NOMO-1 (cell line): ENCODE results near the gene DDR2.

Source experiments
- DNase-seq, 2 experiments: peaks; one replicate each; lab custom pipeline; 2025; ENCODE audit not compliant: unreplicated experiment in 2 of 2; lab: John Stamatoyannopoulos, UW

The DDR2 gene

DNA sequence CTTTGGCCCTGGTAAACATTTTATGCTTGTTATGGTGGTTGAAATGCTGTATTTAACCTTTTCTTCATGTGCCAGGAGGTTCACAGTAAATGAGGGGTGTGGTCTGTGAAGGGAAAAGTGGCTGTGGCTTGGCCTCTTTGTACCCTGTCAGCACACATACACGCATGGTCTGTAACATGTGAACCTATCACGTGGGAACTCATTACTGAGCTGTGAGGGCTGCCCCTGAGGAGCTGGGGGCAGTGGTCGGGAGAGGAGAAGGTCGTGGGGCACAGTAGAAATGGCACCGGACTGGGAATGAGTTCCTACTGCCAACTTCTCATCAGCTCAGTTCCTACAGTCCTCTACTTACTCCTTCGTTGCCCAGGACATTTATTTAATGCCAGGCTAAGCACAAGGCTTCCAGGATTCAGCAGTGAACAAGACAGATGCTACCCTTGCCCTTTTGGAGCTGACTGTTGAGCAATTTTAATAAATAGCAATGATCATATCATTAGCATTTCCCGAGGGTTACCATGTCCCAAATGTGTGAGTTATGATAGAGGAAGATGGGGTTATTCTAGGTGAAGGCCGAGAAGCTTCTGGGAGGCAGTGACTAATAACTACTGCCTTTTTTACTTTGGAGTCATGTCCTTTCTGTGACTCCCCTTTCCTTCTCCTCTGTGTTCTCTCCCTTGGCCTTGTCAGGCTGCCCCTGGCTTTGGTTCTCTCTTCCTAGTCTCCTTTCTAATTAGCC is 38.8 kb downstream of the DDR2 start:
- DNase-seq: no peak

DNA sequence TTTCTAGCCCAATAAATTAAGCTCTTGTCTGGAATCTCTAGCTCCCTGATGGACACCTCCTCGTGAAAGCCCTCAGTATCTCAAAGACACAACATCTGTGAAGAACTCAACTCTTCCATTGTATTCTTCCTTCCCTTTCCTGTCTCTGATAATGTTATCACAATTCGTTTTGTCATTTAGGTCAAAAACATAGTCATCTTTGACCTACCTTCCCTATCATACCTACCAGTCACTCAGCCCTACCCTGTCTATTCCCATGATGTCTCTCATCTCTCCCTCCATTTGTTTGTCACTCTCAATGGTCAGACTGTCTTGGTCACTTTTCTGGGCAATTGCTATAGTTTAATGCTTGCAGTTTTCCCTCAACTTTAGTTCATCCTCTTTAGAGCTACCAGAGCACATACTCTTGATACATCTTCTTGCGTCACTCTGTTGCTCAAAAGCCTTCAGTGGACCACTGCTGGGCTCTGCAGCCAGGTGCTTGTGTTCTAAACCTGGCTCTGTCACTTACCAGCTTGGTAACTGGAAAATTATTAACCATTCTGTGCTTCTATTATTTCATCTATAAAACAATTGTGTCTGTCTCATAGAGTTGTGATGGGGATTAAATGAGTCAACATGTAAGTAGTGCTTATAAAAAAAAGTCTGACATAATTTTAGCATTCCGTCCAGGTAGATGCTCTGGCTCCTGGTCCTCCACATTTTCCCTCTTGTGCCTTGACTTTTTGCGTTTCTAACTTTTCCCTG is 39.6 kb downstream of the DDR2 start:
- DNase-seq: no peak

DNA sequence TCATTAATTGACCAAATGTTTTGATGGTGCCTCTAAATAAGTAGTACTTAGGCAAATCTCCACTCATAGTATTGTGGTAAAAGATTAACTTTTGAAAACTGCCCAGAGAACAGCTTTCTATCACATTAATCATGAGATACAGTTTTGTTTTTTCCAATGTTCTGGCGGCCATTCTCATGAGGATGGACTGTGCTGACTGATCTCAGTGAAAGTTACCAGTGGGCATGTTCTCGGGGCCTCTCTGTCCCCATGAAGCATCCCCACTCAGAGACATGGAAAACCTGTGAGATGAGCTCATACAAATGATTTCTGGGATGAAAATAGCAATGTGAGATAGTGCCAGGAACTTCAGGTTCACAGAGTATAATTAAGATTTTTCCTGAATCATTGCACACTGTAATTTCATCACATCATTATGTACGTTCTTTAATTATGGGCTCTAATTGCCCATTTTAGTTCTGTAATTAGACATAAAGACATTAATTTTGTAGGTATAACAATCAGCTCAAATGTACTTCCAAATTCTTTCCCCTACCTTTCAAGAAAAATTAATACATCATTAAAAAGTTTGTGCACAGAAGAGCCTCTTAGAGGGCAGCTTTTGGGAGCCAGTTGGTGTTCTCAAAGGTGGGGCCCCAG is 40.5 kb downstream of the DDR2 start:
- no peak for DNase-seq

DNA sequence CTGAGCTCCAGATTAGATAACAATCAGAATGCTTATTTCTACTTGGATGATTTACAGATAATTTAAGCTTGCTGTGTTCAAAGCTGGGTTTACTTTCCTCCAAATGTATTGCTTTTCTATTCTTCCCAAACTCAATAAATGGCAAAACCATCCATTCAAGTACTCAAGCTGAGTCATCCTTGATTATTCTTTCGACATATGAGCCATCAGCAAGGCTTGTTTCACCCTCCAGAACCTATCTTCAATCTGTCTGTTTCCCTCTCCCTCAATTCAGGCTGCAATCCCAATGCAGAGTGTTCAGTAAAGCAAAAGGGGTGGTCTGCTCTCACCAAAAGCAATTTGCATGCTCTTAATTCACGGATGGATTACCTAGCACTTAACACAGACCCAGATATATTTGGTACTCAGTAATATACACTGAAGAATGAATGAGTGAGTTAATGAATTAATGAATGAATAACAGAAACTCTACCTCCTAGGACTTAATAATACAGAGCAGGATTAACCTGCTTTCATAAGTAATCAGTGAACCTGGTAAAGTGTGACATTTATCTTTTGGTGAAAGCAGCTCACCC is 41.9 kb downstream of the DDR2 start:
- DNase-seq: no peak

DNA sequence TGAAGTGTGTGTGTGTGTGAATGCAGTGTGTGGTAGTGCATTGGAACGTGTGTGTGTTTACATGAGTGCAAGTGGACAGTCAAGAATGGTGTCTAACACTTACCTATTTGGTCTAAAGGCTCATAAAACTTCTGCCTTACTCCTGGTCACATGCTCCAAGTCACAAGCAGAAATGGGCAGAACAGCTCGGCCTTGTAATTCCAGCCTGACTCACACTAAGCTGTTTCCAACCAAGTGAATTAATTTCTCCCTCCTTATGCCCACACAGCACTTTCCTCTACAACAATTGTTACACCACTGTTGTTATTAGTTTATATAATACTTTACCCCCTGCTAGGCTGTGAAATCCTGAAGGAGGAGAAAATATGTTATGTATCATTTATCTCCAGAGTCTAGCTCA is 43.8 kb downstream of the DDR2 start:
- DNase-seq: no peak

DNA sequence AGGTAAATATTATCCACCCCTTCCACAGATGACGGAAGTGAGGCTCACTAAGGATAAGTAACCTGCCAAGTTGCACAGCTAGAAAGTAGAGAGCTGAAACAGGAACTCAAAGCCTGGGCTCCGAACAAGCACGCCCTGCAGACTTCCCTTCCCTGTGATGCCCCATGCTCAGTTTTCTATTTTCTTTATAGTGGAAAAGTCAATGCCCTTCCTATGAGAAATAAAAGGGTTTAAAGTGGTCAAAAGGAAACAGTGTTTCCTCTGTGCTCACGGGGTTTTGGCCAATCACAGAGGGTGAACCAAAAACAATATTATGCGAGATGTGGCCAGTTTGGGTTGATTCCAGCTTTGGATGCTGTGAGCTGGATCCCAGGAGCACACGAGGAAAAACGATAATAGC is 44.5 kb downstream of the DDR2 start:
- DNase-seq: no peak

DNA sequence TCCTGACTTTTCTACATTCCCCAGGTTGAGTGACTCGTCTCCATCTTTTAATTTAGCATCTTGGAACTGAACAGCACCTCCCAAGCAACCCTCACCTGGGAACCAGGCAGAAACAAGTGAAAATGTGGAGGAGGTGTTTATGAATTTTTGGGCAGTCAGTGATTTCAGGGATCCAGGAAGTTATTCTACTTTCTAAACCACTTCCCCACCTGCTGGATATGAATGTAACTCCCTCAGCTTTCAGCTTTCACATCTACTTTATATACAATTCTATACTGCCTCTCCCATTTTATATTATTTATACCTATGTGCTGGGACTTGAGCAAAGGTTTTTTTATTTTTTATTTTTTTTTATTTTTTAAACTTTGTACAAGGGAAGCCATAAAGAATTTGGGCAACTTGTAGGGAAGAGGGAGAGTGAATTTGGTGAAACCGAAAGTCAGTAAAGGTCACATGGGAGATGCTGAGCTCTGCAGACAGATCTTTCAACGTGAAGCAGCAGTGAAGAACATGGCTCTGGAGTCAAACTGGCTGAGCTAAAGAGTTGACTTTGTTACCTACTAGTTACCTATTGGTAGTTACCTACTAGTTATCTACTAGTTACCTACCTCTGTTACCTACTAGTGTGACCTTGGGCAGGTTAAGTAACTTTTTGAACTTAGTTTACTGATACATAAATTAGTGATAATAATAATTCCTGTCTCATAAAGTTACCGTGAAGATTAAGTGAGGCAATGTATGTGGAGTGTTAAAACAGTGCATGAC is 45.5 kb downstream of the DDR2 start:
- no peak for DNase-seq

DNA sequence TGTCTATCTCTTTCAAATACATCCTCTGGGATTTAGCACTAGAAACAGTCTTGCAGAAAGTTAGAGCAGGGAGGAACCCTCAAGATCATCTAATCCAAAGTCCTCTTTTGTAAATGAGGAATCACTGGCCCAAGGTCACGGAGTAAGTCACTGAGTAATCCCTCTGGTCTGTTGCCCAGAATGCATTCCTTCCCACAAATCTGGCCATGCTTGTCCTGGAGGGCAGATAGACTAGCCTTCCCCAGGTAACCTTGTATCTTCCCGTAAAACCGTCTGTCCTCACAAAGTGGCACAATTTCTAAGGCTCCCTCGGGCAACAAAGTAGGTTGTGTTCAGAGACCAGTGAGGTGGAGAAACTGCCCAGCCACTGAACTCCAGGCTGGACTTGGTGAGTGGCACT is 46.2 kb downstream of the DDR2 start:
- DNase-seq: no peak

DNA sequence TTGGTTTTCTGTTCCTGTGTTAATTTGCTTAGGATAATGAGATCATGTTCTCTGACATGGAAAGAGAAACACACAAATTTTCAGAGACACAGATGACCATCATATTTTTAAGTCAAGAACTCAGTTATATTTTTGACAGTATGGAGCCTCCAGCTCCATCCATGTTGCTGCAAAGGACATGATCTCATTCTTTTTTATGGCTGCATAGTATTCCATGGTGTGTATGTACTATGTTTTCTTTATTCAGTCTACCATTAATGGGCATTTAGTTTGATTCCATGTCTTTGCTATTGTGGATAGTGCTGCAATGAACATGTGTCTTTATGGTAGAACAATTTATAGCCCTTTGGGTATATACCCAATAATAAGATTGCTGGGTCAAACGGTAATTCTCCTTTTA is 47.0 kb downstream of the DDR2 start:
- DNase-seq: no peak

DNA sequence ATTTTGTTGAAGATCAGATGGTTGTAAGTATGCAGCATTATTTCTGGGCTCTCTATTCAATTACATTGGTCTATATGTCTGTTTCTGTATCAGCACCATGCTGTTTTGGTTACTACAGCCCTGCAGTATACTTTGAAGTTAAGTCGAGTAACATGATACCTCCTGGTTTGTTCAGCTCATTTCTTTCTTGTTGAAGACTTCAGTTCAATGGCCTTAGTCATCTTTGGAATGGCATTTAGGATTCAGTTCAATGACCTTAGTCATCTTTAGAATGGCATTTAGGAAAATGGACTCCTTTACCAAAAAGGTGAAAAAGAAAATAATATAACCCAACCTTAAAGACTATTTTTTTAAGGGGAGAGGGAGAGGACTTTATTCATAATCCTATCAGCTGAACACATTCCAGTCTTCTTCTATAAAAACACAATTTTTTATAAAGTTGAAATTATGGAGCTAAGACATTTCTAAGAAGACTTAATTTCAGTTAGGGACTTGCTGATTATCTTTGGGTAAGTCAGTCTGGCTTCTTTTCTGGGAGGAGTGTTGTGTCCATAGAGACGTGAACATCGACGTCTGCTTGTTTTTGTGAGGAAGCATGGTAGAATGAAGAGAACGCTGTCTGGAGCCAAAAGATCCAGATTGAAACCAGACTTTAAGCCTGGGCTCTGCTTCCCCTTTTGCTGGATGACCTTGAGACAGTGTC is 48.3 kb downstream of the DDR2 start:
- peak in 1 of 2 experiments; percentile 11 for DNase-seq

DNA sequence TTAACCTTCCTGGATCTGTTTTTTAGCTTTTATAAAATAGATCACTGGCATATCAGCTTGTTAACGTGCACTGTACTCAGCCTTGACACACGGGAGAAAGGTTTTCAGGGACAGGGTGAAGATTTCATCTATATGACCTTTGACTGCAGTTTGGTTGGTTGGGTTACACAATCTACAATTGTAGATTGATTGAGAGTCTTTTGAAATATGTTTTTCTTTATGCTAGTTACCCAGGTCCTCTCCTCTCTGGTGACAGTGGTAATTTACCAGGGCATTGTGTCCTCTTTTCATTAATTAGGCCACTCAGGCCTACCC is 48.8 kb downstream of the DDR2 start:
- no peak for DNase-seq

DNA sequence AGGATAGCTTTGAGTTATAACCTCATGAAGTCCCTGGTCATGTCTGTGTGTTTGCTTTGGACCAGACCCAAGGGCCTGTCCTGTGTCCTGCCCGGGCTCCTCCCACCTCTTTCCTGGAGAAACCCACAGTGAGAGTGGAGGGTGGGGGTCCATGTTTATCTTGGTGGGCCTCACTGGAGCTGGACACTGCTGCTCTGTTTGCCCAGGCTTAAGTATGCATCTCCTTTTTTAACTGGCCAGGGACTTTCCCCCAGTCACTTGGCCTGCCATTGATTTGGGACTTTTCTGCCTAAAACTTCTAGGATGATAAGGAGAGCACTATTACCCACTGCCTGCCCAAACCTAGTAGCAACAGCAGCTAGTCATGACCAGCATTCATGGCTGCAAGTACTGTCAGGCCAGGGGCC is 49.8 kb downstream of the DDR2 start:
- no peak for DNase-seq

DNA sequence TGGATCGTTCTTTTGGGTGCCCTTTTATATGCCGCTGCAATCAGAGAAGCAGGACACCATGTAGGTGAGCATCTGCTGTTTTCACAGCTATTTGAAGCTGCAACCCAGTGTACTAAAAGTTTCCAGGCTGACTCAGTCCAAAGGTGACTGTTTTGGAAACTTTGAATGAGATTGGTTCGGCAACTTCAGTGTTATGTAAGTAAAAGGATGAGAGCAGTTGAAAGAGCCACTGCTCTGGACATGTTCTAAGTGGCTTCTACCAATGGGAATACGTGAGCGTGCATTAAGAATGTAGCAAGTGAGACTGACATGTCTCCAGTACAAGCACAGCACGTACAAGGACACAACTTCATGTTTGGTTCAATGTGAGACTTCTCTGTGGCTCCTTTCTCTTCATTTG is 55.6 kb downstream of the DDR2 start:
- no peak for DNase-seq

DNA sequence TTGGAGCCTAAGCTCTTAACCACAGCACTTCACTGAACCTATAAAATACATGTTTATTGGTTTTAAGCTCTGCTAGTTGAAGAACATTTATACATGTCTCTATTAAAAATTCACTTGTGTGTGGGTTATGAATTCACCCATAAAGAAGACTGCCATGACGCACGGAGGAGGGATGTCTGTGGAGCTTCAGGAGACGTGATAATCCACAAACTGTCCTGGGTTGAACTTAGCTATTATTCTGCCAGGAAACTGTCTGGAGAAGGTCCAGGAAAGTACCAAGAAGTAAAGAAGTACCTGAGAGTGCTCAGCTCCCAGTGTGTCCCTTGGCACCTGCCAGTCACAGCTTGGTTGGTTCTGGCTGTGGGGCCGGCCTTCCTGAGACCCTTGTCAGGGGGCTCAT is 56.3 kb downstream of the DDR2 start:
- no peak for DNase-seq

DNA sequence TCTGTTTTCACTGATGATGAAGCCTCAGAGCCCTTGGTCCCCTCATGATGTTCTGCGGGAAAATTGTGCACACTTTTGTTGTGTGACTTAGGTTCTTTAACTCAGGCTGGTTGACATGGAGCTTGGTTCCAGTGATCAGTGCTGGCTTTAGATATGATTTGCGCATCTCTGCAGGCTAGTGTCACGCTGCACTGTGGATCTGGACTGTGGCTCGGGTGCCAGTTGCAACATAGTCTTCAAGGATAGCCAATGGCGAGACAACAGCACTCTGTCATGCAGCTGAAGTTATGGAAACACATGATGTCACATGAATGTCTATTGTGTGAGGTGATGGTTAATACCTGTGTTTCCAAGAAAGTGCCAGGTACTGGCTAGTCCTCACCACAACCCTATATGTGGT is 56.7 kb downstream of the DDR2 start:
- no peak for DNase-seq

DNA sequence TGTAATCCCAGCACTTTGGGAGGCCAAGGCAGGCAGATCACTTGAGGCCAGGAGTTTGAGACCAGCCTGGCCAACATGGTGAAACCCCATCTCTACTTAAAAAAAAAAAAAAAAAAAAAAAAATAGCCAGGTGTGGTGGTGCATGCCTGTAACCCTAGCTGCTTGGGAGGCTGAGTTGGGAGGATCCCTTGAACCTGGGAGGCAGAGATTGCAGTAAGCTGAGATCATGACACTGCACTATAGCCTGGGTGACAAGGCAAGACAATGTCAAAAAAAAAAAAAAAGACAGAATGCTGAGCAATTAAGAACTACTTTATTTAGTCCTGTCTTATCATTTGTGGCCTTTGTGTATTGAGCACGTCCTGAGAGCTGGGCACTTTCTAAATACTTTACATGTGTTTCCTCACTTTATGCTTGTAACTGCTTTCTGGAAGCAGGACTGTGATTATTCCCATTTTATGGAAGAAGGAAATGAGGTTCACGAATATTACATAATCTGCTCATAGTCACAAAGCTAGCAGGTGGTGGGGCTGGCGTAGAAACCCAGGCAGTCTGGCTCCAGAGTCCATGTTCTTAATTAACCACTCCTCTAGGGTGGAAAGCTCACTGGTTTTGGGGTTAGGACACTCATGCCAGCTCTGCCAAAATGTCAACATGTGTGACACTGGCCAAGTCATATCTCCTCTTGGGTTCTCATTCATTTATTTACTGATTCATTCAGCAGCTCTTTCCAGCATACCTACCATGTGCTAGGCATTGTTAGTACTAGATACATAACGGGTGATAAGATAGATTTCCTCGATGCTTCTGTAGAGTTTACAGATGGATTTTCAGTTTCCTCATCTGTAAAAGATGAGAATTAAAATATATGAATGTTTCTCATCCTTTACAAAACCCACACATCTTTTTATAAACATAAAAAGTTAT is 57.7 kb downstream of the DDR2 start:
- no peak for DNase-seq

DNA sequence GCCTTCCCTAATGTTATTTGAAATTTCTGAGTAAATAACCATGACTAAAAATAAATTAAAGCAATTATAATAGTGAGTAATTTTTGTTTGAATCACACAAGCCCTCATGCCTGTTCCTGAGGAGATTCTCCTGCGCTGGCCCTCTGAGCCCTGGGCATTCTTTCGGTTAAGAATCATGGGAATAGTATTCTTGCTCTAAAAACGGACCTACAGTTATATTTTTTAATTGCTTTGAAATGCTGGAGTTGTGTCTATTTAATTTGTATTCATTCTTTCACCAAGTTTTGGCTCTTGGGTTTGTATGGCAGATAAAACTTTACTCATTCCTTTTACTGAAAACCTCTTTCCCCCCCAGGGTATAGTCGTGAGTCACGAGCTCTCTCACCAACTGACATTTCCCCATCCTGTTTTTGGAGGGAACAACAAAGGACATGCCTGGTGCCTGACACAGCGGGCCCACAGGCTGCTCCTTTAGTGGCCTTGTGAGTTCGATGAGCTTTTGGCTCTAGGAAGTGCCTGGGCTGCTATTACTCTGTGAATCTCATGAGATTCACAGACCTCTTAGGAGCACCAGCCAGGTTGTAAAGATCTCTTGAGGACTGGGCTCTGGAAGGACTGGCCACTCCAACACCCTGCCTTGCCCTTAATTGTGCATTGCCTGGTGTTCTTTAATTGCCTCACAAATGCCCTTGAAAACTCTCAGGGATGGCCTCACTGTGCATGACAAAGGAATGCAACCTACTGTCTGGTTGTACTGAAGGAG is 58.6 kb downstream of the DDR2 start:
- DNase-seq: no peak

DNA sequence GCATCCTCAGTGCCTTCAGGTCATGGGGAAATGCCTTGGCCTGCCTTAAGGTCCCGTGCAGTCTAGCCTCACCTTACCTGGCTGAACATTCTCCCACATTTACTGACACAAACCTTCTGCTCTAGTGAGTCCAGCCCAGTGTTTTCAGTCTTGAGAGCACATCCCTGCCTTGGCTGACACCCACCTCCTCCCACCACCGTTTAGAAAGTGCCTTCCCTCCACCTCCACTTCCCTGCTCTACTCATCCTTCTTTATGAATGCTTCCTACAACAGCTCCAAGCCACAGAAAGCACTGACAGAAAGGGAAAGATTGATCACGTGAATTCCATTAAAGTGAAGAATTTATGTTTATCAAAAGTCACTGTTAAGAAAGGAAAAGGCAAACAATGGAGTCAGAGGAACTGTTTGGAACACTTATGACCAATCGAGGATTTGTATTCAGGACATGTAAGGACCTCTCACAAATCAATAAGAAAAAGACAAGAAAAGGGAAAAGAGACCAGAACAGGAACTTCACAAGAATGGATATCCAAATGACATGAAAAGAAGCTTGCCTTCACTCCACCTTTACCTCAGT is 59.8 kb downstream of the DDR2 start:
- DNase-seq: no peak
